Tibial nerve (tissue), 4 donors: Measurements from ENCODE around the gene KRT2.

Experiments
- CTCF ChIP-seq, 5 experiments: fragments of 200-600 bp in 3 of 5; fragments of 450-650 bp in 2 of 5; sonication (generic) in 3 of 5; IDR thresholded peaks; one replicate each; pipeline ENCODE4 v1.5.1; 2016 to 2019; ENCODE audit warnings: antibody characterized with exemption in 5 of 5, mild to moderate bottlenecking in 3 of 5, moderate library complexity in 2 of 5
- EP300 ChIP-seq, 2 donors: sonication (generic); formaldehyde crosslinking; IDR thresholded peaks; one replicate each; pipeline ENCODE4 v1.6.1; 2017; ENCODE audit warnings: antibody characterized with exemption in 2 of 2, mild to moderate bottlenecking in 1 of 2

- TF ChIP-seq CTCF (IDR thresholded peaks at IDR 0.05) (no peak), EP300 (IDR thresholded peaks at IDR 0.05) (no peak)
Observed at GRCh38 chr12:52633383-52633782, 18.6 kb downstream of the KRT2 start.
